Measurements from ENCODE around the gene SLC38A3. TPM values are rescaled to one million over a fixed set of nuclear protein-coding genes. Genes with fewer than 3 reads are reported as not detected.

SLC38A3 gene
- polyA plus RNA-seq, 1 experiment: 0.06 TPM

DNA sequence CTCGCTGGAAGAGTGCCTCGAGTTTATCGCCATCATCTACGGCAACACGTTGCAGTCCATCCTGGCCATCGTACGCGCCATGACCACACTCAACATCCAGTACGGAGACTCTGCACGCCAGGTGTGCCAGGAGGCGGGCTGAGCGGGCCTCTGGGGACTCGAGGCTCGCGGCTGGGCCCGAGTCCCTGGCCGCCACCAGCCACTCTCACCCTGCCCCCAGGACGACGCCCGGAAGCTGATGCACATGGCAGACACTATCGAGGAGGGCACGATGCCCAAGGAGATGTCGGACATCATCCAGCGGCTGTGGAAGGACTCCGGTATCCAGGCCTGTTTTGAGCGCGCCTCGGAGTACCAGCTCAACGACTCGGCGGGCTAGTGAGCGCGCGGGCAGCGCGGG lies 11.8 kb upstream of the SLC38A3 start:
- ChIA-PET POLR2A (interaction anchor here (1.0 kb wide), 1 partner anchor 42 kb away, joined by 4 read pairs; no protein-coding TSS in a partner anchor), CTCF (interaction anchor here (0.6 to 9.3 kb wide), 16 partner anchors 10 to 131 kb away, joined by 3 to 324 read pairs (median 10); partner anchors contain the start of gene SLC38A3)
- TF ChIP-seq, protein P1, sequence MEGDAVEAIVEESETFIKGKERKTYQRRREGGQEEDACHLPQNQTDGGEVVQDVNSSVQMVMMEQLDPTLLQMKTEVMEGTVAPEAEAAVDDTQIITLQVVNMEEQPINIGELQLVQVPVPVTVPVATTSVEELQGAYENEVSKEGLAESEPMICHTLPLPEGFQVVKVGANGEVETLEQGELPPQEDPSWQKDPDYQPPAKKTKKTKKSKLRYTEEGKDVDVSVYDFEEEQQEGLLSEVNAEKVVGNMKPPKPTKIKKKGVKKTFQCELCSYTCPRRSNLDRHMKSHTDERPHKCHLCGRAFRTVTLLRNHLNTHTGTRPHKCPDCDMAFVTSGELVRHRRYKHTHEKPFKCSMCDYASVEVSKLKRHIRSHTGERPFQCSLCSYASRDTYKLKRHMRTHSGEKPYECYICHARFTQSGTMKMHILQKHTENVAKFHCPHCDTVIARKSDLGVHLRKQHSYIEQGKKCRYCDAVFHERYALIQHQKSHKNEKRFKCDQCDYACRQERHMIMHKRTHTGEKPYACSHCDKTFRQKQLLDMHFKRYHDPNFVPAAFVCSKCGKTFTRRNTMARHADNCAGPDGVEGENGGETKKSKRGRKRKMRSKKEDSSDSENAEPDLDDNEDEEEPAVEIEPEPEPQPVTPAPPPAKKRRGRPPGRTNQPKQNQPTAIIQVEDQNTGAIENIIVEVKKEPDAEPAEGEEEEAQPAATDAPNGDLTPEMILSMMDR (IDR thresholded peaks at IDR 0.05; ENCODE audit: low read depth, low read length): no peak
- Histone ChIP-seq H3K4me3 (ENCODE audit: low read depth, low read length) (no peak overlapping the region), H3K9me3 (ENCODE audit: control insufficient read depth, insufficient read depth, low read length) (no peaks in the 10 kb centered on the region; the same call in 1 of the 2 replicates), H3K27ac (ENCODE audit: low read depth, low read length) (no peak overlapping the region), H3K27me3 (ENCODE audit: control insufficient read depth, insufficient read depth, low read length) (peaks cover 36% of the 10 kb centered on the region)
- no peak for DNase-seq (ENCODE audit: low read depth, low spot score)

DNA sequence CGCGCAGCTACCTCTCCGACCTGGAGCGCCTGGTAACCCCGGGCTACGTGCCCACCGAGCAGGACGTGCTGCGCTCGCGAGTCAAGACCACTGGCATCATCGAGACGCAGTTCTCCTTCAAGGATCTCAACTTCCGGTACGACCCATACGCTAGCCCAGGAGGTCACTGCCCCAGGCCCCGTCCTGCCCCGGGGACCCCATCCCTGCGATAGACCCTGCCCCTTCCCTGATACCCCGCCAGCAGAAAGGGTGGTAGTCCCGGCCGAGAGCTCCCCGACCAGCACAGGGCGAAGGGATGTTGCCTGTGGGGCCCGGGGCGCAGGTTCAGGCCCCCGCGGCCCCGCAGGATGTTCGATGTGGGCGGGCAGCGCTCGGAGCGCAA lies 11.3 kb upstream of the SLC38A3 start:
- TF ChIP-seq, protein P1 (IDR thresholded peaks at IDR 0.05; ENCODE audit: low read depth, low read length): no peak
- POLR2A ChIA-PET: interaction anchor here (0.6 to 1.0 kb wide), 3 partner anchors 22 to 50 kb away, joined by 3 to 10 read pairs (median 4); no protein-coding TSS in a partner anchor
- Histone ChIP-seq H3K4me3 (ENCODE audit: low read depth, low read length) (no peak overlapping the region), H3K27me3 (ENCODE audit: control insufficient read depth, insufficient read depth, low read length) (peaks cover 36% of the 10 kb centered on the region), H3K9me3 (ENCODE audit: control insufficient read depth, insufficient read depth, low read length) (no peaks in the 10 kb centered on the region; the same call in 1 of the 2 replicates), H3K27ac (ENCODE audit: low read depth, low read length) (no peak overlapping the region)
- CTCF ChIA-PET: interaction anchor here (0.6 to 9.3 kb wide), 17 partner anchors 9 to 136 kb away, joined by 3 to 324 read pairs (median 5); partner anchors contain the start of gene SLC38A3
- DNase-seq (ENCODE audit: low read depth, low spot score): no peak

DNA sequence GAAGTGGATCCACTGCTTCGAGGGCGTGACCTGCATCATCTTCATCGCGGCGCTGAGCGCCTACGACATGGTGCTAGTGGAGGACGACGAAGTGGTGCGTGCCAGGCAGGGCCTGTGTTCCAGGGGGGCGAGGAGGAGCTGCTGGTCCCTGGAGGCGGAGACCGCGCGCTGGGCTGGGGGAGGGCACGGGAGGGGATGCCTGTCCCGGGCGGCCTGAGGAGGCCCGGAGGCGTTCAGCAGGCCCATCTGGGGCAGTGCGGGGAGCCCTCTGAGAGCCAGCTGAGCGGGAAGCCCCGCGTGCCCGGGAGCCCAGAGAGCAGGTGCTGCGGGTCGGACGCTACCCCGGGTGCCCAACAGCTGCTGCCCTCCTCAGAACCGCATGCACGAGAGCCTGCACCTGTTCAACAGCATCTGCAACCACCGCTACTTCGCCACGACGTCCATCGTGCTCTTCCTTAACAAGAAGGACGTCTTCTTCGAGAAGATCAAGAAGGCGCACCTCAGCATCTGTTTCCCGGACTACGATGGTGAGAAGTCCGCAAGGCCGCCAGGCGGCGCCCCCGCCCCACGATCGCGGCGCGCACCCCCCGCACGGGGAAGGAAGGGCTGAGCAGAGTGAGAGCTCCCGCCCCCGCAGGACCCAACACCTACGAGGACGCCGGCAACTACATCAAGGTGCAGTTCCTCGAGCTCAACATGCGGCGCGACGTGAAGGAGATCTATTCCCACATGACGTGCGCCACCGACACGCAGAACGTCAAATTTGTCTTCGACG lies 10.8 kb upstream of the SLC38A3 start:
- DNase-seq (ENCODE audit: low read depth, low spot score): no peak
- Histone ChIP-seq H3K27ac (ENCODE audit: low read depth, low read length) (no peak overlapping the region), H3K27me3 (ENCODE audit: control insufficient read depth, insufficient read depth, low read length) (peaks cover 36% of the 10 kb centered on the region), H3K9me3 (ENCODE audit: control insufficient read depth, insufficient read depth, low read length) (no peaks in the 10 kb centered on the region; the same call in 1 of the 2 replicates), H3K4me3 (ENCODE audit: low read depth, low read length) (no peak overlapping the region)
- POLR2A ChIA-PET: interaction anchor here (0.6 to 1.6 kb wide), 6 partner anchors 21 to 64 kb away, joined by 3 to 10 read pairs (median 4); no protein-coding TSS in a partner anchor
- CTCF ChIA-PET: interaction anchor here (0.6 to 9.3 kb wide), 22 partner anchors 9 to 168 kb away, joined by 3 to 324 read pairs (median 4); partner anchors contain the start of gene SLC38A3
- TF ChIP-seq, protein P1 (IDR thresholded peaks at IDR 0.05; ENCODE audit: low read depth, low read length): peak; percentile 82

DNA sequence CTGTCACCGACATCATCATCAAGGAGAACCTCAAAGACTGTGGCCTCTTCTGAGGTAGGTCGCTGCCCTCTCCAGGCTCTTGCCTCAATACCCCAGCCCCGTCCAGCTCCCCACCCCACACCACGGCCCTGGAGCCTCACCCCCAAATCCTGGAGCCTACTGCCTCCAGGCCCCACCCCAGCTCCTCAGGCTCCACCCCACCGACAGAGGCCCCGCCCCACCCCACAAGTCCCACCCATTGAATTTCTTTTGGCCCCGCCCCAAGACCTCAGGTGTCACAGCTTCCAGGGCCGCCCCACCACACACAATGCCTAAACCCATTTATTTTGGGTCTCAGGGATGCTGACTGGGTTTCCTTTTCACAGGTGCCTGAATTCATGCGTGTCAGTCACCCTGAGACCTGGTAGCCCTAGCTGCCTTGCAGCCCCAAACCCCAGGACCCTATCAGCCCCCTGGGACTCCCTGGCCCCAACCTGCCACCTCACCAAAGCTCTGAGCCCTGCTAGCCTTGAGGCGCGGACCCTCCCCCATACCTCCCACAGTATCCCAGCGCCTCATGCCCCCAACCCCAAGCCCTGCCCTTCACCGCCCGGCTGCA lies 10.1 kb upstream of the SLC38A3 start:
- peaks cover 36% of the 10 kb centered on the region for H3K27me3 ChIP-seq (ENCODE audit: control insufficient read depth, insufficient read depth, low read length)
- H3K4me3 ChIP-seq (ENCODE audit: low read depth, low read length): no peak overlapping the region
- no peak for DNase-seq (ENCODE audit: low read depth, low spot score)
- CTCF ChIA-PET: interaction anchor here (0.6 to 9.3 kb wide), 20 partner anchors 8 to 167 kb away, joined by 3 to 324 read pairs (median 4); partner anchors contain the start of gene SLC38A3
- POLR2A ChIA-PET: interaction anchor here (0.6 to 1.6 kb wide), 4 partner anchors 41 to 140 kb away, joined by 4 to 6 read pairs (median 6); no protein-coding TSS in a partner anchor
- H3K27ac ChIP-seq (ENCODE audit: low read depth, low read length): no peak overlapping the region
- no peaks in the 10 kb centered on the region; the same call in 1 of the 2 replicates for H3K9me3 ChIP-seq (ENCODE audit: control insufficient read depth, insufficient read depth, low read length)
- TF ChIP-seq, protein P1 (IDR thresholded peaks at IDR 0.05; ENCODE audit: low read depth, low read length): no peak
